ENCODE measurements around the gene PITPNC1. TPM values are rescaled to one million over a fixed set of nuclear protein-coding genes. Genes with fewer than 3 reads are reported as not detected.

PITPNC1 gene
- total and polyA plus RNA-seq, 8 donors: 9.7 to 21.9 (median 11.3) TPM

- Histone ChIP-seq H3K27ac (peak overlapping the region in 1 of 2 donors; percentile 57), H3K4me3 (no peak overlapping the region), H3K36me3 (peaks cover 0 to 82% of the 10 kb centered on the region in 2 donors), H3K27me3 (no peaks in the 10 kb centered on the region), H3K4me1 (peaks cover 0 to 46% of the 10 kb centered on the region in 2 donors), H3K9me3 (no peaks in the 10 kb centered on the region)
- intact Hi-C loops (cut with DNase I): no loop called here
- TF ChIP-seq, protein P1, sequence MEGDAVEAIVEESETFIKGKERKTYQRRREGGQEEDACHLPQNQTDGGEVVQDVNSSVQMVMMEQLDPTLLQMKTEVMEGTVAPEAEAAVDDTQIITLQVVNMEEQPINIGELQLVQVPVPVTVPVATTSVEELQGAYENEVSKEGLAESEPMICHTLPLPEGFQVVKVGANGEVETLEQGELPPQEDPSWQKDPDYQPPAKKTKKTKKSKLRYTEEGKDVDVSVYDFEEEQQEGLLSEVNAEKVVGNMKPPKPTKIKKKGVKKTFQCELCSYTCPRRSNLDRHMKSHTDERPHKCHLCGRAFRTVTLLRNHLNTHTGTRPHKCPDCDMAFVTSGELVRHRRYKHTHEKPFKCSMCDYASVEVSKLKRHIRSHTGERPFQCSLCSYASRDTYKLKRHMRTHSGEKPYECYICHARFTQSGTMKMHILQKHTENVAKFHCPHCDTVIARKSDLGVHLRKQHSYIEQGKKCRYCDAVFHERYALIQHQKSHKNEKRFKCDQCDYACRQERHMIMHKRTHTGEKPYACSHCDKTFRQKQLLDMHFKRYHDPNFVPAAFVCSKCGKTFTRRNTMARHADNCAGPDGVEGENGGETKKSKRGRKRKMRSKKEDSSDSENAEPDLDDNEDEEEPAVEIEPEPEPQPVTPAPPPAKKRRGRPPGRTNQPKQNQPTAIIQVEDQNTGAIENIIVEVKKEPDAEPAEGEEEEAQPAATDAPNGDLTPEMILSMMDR (IDR thresholded peaks at IDR 0.05): no peak
- DNase-seq (no peak), ATAC-seq (no peak)
These were observed 23.0 kb upstream of the PITPNC1 start for GRCh38 chr17:67353929-67354574.

GRCh38 chr17:67358612-67359011 lies 18.5 kb upstream of the PITPNC1 start:
- H3K36me3 ChIP-seq: peaks cover 0 to 56% of the 10 kb centered on the region in 2 donors
- H3K4me3 ChIP-seq: no peak overlapping the region
- DNase-seq (no peak), ATAC-seq (no peak)
- TF ChIP-seq, protein P1 (IDR thresholded peaks at IDR 0.05): no peak
- H3K9me3 ChIP-seq: no peaks in the 10 kb centered on the region
- intact Hi-C loops (cut with DNase I): no loop called here
- no peaks in the 10 kb centered on the region for H3K27me3 ChIP-seq
- H3K4me1 ChIP-seq: peaks cover 14 to 74% of the 10 kb centered on the region in 2 donors
- H3K27ac ChIP-seq: no peak overlapping the region

GRCh38 chr17:67359960-67360791 lies 16.9 kb upstream of the PITPNC1 start:
- DNase-seq: peak in 1 of 4 donors; percentile 10
- Histone ChIP-seq H3K36me3 (peaks cover 0 to 41% of the 10 kb centered on the region in 2 donors), H3K27ac (no peak overlapping the region), H3K4me3 (no peak overlapping the region), H3K9me3 (no peaks in the 10 kb centered on the region), H3K4me1 (peaks cover 25 to 75% of the 10 kb centered on the region in 2 donors), H3K27me3 (no peaks in the 10 kb centered on the region)
- TF ChIP-seq, protein P1 (IDR thresholded peaks at IDR 0.05): no peak
- no peak for ATAC-seq
- intact Hi-C loops (cut with DNase I): no loop called here

- intact Hi-C loops (cut with DNase I): no loop called here
- Histone ChIP-seq H3K4me1 (peaks cover 28 to 73% of the 10 kb centered on the region in 2 donors), H3K36me3 (peaks cover 0 to 39% of the 10 kb centered on the region in 2 donors), H3K27me3 (no peaks in the 10 kb centered on the region), H3K9me3 (no peaks in the 10 kb centered on the region), H3K4me3 (no peak overlapping the region), H3K27ac (no peak overlapping the region)
- TF ChIP-seq, protein P1 (IDR thresholded peaks at IDR 0.05): no peak
- ATAC-seq: no peak
- DNase-seq: no peak
These were observed 16.2 kb upstream of the PITPNC1 start for GRCh38 chr17:67360880-67361279.

DNA sequence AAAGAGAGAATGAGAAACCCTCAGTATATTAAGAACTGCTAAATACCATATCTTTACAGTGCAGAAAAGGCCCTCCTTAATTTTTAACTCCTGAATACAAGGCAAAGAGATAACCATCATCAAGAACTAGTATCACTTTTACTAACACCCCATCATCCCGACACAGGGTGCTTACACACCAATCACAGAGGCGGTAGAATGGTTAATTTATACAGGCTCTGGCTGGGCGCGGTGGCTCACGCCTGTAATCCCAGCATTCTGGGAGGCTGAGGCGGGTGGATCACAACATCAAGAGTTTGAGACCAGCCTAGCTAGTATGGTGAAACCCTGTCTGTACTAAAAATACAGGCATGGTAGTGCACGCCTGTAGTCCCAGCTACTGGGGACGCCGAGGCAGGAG lies 14.9 kb upstream of the PITPNC1 start:
- H3K27me3 ChIP-seq: no peaks in the 10 kb centered on the region
- peaks cover 0 to 29% of the 10 kb centered on the region in 2 donors for H3K36me3 ChIP-seq
- intact Hi-C loops (cut with DNase I): no loop called here
- peaks cover 28 to 77% of the 10 kb centered on the region in 2 donors for H3K4me1 ChIP-seq
- ATAC-seq (no peak), DNase-seq (no peak)
- TF ChIP-seq, protein P1 (IDR thresholded peaks at IDR 0.05): no peak
- no peak overlapping the region for H3K4me3 ChIP-seq
- H3K9me3 ChIP-seq: no peaks in the 10 kb centered on the region
- no peak overlapping the region for H3K27ac ChIP-seq
